Hepatic stellate cell (primary cell): ENCODE data around the gene MUC5B.

Experiments used
- DNase-seq: peaks from one replicate; pipeline ENCODE4 v3.0.0; 2011; ENCODE audit warnings: low spot score

MUC5B gene

GRCh38 chr11:1267441-1268100 is 44.7 kb downstream of the MUC5B start:
- DNase-seq: no peak

- no peak for DNase-seq
Measured at GRCh38 chr11:1269957-1270356, 47.1 kb downstream of the MUC5B start.

GRCh38 chr11:1270476-1270875 is 47.6 kb downstream of the MUC5B start:
- DNase-seq: no peak

- DNase-seq: no peak
Measured at GRCh38 chr11:1271002-1271401, 48.1 kb downstream of the MUC5B start.

- no peak for DNase-seq
Measured at GRCh38 chr11:1271406-1271805, 48.5 kb downstream of the MUC5B start.

GRCh38 chr11:1271927-1272326 is 49.1 kb downstream of the MUC5B start:
- no peak for DNase-seq

GRCh38 chr11:1272531-1272930 is 49.7 kb downstream of the MUC5B start:
- no peak for DNase-seq

- no peak for DNase-seq
Measured at GRCh38 chr11:1274501-1274900, 51.6 kb downstream of the MUC5B start.

GRCh38 chr11:1275021-1275420 is 52.2 kb downstream of the MUC5B start:
- DNase-seq: no peak

GRCh38 chr11:1276041-1276790 is 53.4 kb downstream of the MUC5B start:
- no peak for DNase-seq

GRCh38 chr11:1276866-1277615 is 54.2 kb downstream of the MUC5B start:
- DNase-seq: no peak

GRCh38 chr11:1277936-1278512 is 55.2 kb downstream of the MUC5B start:
- no peak for DNase-seq

GRCh38 chr11:1278766-1279673 is 56.2 kb downstream of the MUC5B start:
- no peak for DNase-seq

GRCh38 chr11:1279674-1280055 is 56.8 kb downstream of the MUC5B start:
- no peak for DNase-seq

- DNase-seq: no peak
Measured at GRCh38 chr11:1280116-1281035, 57.5 kb downstream of the MUC5B start.

GRCh38 chr11:1281326-1281973 is 58.6 kb downstream of the MUC5B start:
- DNase-seq: no peak

- no peak for DNase-seq
Measured at GRCh38 chr11:1281974-1282365, 59.1 kb downstream of the MUC5B start.

GRCh38 chr11:1283091-1283511 is 60.2 kb downstream of the MUC5B start:
- no peak for DNase-seq

- no peak for DNase-seq
Measured at GRCh38 chr11:1283906-1284305, 61.0 kb downstream of the MUC5B start.

GRCh38 chr11:1285316-1285744 is 62.5 kb downstream of the MUC5B start:
- no peak for DNase-seq
